ENCODE measurements around the gene GPX1. TPM values are rescaled to one million over a fixed set of nuclear protein-coding genes. Genes with fewer than 3 reads are reported as not detected.

Gene GPX1
- total and polyA plus RNA-seq, 2 of the 8 experiments (the other 6 are each of a cell fraction or from before 2014, with no cell fraction given), result 250 to 757 TPM

- Histone ChIP-seq H2BK5ac (ENCODE audit: low read depth, low read length) (no peak overlapping the region), H3K36me3 (ENCODE audit: control insufficient read depth in 2 of 4, insufficient read depth in 4 of 4, low read length in 3 of 4) (peaks cover 10 to 53% (median 26%) of the 10 kb centered on the region in 4 experiments; a peak in 7 of 8 replicates), H2BK12ac (ENCODE audit: low read depth, low read length) (no peak overlapping the region), H3K4ac (replicated peaks; ENCODE audit: insufficient read length, low read depth, low read length) (no peak overlapping the region), H2AK5ac (ENCODE audit: low read depth, low read length) (no peak overlapping the region), H3K23me2 (ENCODE audit: low read depth, low read length) (no peaks in the 10 kb centered on the region), H4K5ac (ENCODE audit: insufficient read length, low read depth, low read length) (no peak overlapping the region), H3K79me2 (ENCODE audit: control insufficient read depth in 1 of 2, insufficient read depth in 2 of 2, low read length in 2 of 2) (peaks cover 0 to 29% of the 10 kb centered on the region in 2 experiments; a peak in 2 of 4 replicates), H3K18ac (ENCODE audit: extremely low read depth, low read length) (no peak overlapping the region), H4K91ac (replicated peaks; ENCODE audit: insufficient read length, low read length) (no peak overlapping the region), H3K4me1 (replicated peaks in 1 of 4; ENCODE audit: control insufficient read depth in 3 of 4, insufficient read depth in 4 of 4, low read length in 3 of 4) (no peaks in the 10 kb centered on the region), H3K23ac (ENCODE audit: insufficient read length) (no peak overlapping the region), H3K4me3 (ENCODE audit: extremely low read depth in 1 of 4, insufficient read depth in 2 of 4, low read depth in 3 of 4, low read length in 4 of 4) (no peak overlapping the region), H3K9me3 (ENCODE audit: insufficient read depth in 2 of 2, low read depth in 1 of 2, low read length in 1 of 2) (no peaks in the 10 kb centered on the region), H4K8ac (ENCODE audit: extremely low read depth, insufficient read depth, low read length) (no peak overlapping the region), H3K4me2 (ENCODE audit: insufficient read depth in 1 of 2, low read depth in 2 of 2, low read length in 2 of 2) (no peak overlapping the region), H3K27me3 (replicated peaks in 1 of 4; ENCODE audit: control insufficient read depth in 3 of 4, extremely low read depth in 1 of 4, insufficient read depth in 3 of 4, low read length in 3 of 4) (no peaks in the 10 kb centered on the region), H2BK120ac (replicated peaks; ENCODE audit: low read depth, low read length) (no peak overlapping the region), H2BK20ac (ENCODE audit: low read length) (no peak overlapping the region), H3K9ac (replicated peaks in 1 of 4; ENCODE audit: extremely low read depth in 1 of 4, low read depth in 3 of 4, low read length in 3 of 4) (no peak overlapping the region), H3K27ac (ENCODE audit: low read depth, low read length) (no peak overlapping the region), H2BK15ac (ENCODE audit: low read length) (no peak overlapping the region), H2AFZ (ENCODE audit: low read length) (no peak overlapping the region), H3K56ac (replicated peaks; ENCODE audit: insufficient read length, low read depth, low read length) (no peak overlapping the region), H4K20me1 (replicated peaks in 1 of 2; ENCODE audit: control insufficient read depth in 1 of 2, insufficient read depth in 2 of 2, low read length in 2 of 2) (peaks cover 0 to 8% of the 10 kb centered on the region in 2 experiments), H3K79me1 (ENCODE audit: low read depth, low read length) (peaks cover 2% of the 10 kb centered on the region; the same call in 1 of the 2 replicates), H3K14ac (ENCODE audit: insufficient read length) (no peak overlapping the region)
- FAIRE-seq (no peak), DNase-seq (ENCODE audit: low read depth in 1 of 2, low spot score in 2 of 2) (no peak)
- POLR2A ChIA-PET (ENCODE audit: partially characterized antibody), result interaction anchor here (1.2 to 1.9 kb wide), 2 partner anchors 14 to 40 kb away, joined by 4 to 6 read pairs; partner anchors contain the start of genes RHOA and TCTA
- TF ChIP-seq SP4 (IDR thresholded peaks at IDR 0.05; ENCODE audit: low read length), result no peak
- no peak for TF ChIP-seq RFX5 (IDR thresholded peaks at IDR 0.05; ENCODE audit: borderline replicate concordance, low read depth, low read length)
- TF ChIP-seq SP2 (IDR thresholded peaks at IDR 0.05; ENCODE audit: low read length), result no peak
- no peak for TF ChIP-seq RAD21 (IDR thresholded peaks at IDR 0.05 in 1 of 2, conservative IDR thresholded peaks at IDR 0.05 in 1 of 2; ENCODE audit: low read depth in 2 of 2, low read length in 2 of 2)
- no peak for TF ChIP-seq NRF1 (IDR thresholded peaks at IDR 0.05; ENCODE audit: low read depth, low read length)
- TF ChIP-seq BACH1 (IDR thresholded peaks at IDR 0.05; ENCODE audit: low read length), result no peak
- no peak for TF ChIP-seq KDM1A (IDR thresholded peaks at IDR 0.05; ENCODE audit: borderline replicate concordance, low read length)
- no peak for TF ChIP-seq TEAD4 (IDR thresholded peaks at IDR 0.05; ENCODE audit: low read depth, low read length)
- CTCF ChIA-PET (ENCODE audit: partially characterized antibody), result interaction anchor here (1.3 kb wide), 1 partner anchor 11 kb away, joined by 4 read pairs; no protein-coding TSS in a partner anchor
These were observed 13.8 kb upstream of the GPX1 start for GRCh38 chr3:49371946-49372345.
